Fibroblast of lung (primary cell): ENCODE data around the gene CABLES1. TPM values are rescaled to one million over a fixed set of nuclear protein-coding genes. Genes with fewer than 3 reads are reported as not detected.

ENCODE experiments used
- DNase-seq, 2 donors: peaks; one replicate each; pipeline versions ENCODE4 v3.0.0 to v3.0.0-alpha.2; 2010; ENCODE audit warnings: low read depth in 2 of 2
- H2AFZ ChIP-seq: 2 replicates; pipeline ENCODE4 v1.5.1; 2012; ENCODE audit warnings: low read length, control low read depth, inconsistent platforms
- H3K27ac ChIP-seq: 2 replicates; pipeline ENCODE4 v1.5.1; 2011; ENCODE audit warnings: low read length, control low read depth; ENCODE audit not compliant: insufficient read depth
- H3K27me3 ChIP-seq: 2 replicates; pipeline ENCODE4 v1.5.1; 2011; ENCODE audit warnings: mild to moderate bottlenecking, low read length; ENCODE audit not compliant: control insufficient read depth, insufficient read depth
- H3K36me3 ChIP-seq: 2 replicates; pipeline ENCODE4 v1.5.1; 2011; ENCODE audit warnings: low read length; ENCODE audit not compliant: control insufficient read depth, insufficient read depth
- H3K4me1 ChIP-seq: 2 replicates; pipeline ENCODE4 v1.5.1; 2011; ENCODE audit warnings: low read length; ENCODE audit not compliant: control insufficient read depth, insufficient read depth; ENCODE audit errors: extremely low read depth
- H3K4me2 ChIP-seq: 2 replicates; pipeline ENCODE4 v1.5.1; 2011; ENCODE audit warnings: low read length, control low read depth; ENCODE audit not compliant: insufficient read depth; ENCODE audit errors: extremely low read depth
- H3K4me3 ChIP-seq, 4 experiments: fragments of 200-600 bp in 1 of 4; sonication (generic) in 1 of 4; replicated peaks in 1 of 4; 2 replicates each; pipeline ENCODE4 v1.5.1; 2011 to 2016; ENCODE audit warnings: low read length in 4 of 4, low read depth in 3 of 4, mild to moderate bottlenecking in 3 of 4, control low read depth in 2 of 4, inconsistent platforms in 1 of 4, mixed read lengths in 1 of 4; ENCODE audit not compliant: insufficient read depth in 1 of 4; ENCODE audit errors: control extremely low read depth in 1 of 4
- H3K79me2 ChIP-seq: 2 replicates; pipeline ENCODE4 v1.5.1; 2012; ENCODE audit warnings: mild to moderate bottlenecking, low read length, inconsistent platforms; ENCODE audit not compliant: control insufficient read depth, insufficient read depth
- H3K9ac ChIP-seq: 2 replicates; pipeline ENCODE4 v1.5.1; 2011; ENCODE audit warnings: mild to moderate bottlenecking, low read length, control low read depth; ENCODE audit not compliant: insufficient read depth
- H3K9me3 ChIP-seq: 2 replicates; pipeline ENCODE4 v1.5.1; 2012; ENCODE audit warnings: low read depth, low read length; ENCODE audit not compliant: control insufficient read depth, insufficient read depth
- H4K20me1 ChIP-seq: 2 replicates; pipeline ENCODE4 v1.5.1; 2011; ENCODE audit warnings: low read length; ENCODE audit not compliant: control insufficient read depth, insufficient read depth; ENCODE audit errors: extremely low read depth
- EZH2 ChIP-seq: IDR thresholded peaks from 2 replicates; pipeline ENCODE4 v1.5.1; 2012; ENCODE audit warnings: low read length, control low read depth, mild to moderate bottlenecking; ENCODE audit errors: missing control alignments
- polyA plus RNA-seq, 2 donors: library from polyadenylated mRNA; depleted of rRNA in 1 of 2; stranded (reverse) in 1 of 2; unstranded in 1 of 2; fragments of >200 nt; gene quantifications; 2 replicates each; pipeline ENCODE4 v1.2.1, GENCODE V29; 2011 to 2012; ENCODE audit warnings: missing spikeins in 1 of 2
- total RNA-seq: library from RNA; depleted of rRNA; stranded (reverse); fragments of >200 nt; gene quantifications from 2 replicates; pipeline ENCODE4 v1.2.1, GENCODE V29; 2014
- TF ChIP-seq, protein P1 (sequence below), 2 donors: IDR thresholded peaks in 1 of 2; conservative IDR thresholded peaks in 1 of 2; 1 replicate in 1 of 2; 2 replicates in 1 of 2; pipeline ENCODE4 v1.5.1; 2011 to 2012; ENCODE audit warnings: low read length in 2 of 2, control low read depth in 1 of 2, inconsistent platforms in 1 of 2, low read depth in 1 of 2, mild to moderate bottlenecking in 1 of 2

CABLES1 gene
- total and polyA plus RNA-seq, 2 donors (not counting 1 experiment from before 2014, with no cell fraction given): 5.1 to 11.4 TPM

DNA sequence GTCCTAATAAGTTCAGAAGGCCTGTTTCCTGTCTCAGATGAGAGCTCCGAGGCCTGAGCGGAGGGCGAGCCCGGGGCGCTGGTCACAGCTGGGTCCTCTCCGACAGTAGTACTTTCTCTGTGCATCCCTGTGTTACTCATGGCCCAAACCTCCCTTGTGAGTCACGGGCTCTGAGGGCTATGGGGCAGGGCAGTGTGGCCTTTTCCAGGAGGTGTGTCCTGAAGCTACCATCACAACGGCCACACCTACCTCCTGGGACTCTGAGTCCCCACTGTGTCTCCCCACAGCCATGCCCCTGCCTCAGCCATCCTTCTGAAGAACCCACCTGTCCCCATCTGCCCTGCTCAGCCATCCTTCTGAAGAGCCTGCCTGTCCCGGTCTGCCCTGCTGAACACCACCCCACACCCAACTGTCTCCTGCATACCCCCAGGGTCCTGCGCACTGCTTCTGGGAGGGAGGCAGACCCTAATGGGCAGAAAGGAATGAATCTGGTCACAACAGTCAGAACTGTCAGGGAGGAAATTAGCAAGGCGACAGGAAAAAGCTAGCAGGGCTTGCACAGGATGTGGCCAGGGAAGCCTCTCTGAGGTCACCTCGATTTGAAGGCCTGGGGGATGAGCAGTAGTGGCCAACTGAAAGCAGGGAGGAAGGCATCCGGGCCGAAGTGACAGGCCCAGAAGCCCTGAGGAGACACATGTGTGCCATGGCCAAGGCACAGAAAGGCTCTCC is 172.4 kb downstream of the CABLES1 start:
- no peak overlapping the region for H3K4me2 ChIP-seq
- peak; percentile 59 to 84 for DNase-seq
- H3K9ac ChIP-seq: no peak overlapping the region

More for the DNA sequence above, 172.4 kb downstream of the CABLES1 start:
- Histone ChIP-seq H3K79me2 (no peaks in the 10 kb centered on the region), H3K36me3 (no peaks in the 10 kb centered on the region), H3K4me3 (no peak overlapping the region), H4K20me1 (no peaks in the 10 kb centered on the region), H3K27ac (no peak overlapping the region), H3K4me1 (peaks cover 16% of the 10 kb centered on the region), H3K27me3 (no peaks in the 10 kb centered on the region), H3K9me3 (no peaks in the 10 kb centered on the region), H2AFZ (no peak overlapping the region)
- TF ChIP-seq, protein P1, sequence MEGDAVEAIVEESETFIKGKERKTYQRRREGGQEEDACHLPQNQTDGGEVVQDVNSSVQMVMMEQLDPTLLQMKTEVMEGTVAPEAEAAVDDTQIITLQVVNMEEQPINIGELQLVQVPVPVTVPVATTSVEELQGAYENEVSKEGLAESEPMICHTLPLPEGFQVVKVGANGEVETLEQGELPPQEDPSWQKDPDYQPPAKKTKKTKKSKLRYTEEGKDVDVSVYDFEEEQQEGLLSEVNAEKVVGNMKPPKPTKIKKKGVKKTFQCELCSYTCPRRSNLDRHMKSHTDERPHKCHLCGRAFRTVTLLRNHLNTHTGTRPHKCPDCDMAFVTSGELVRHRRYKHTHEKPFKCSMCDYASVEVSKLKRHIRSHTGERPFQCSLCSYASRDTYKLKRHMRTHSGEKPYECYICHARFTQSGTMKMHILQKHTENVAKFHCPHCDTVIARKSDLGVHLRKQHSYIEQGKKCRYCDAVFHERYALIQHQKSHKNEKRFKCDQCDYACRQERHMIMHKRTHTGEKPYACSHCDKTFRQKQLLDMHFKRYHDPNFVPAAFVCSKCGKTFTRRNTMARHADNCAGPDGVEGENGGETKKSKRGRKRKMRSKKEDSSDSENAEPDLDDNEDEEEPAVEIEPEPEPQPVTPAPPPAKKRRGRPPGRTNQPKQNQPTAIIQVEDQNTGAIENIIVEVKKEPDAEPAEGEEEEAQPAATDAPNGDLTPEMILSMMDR (conservative IDR thresholded peaks at IDR 0.05 in 1 of 2, IDR thresholded peaks at IDR 0.05 in 1 of 2; ENCODE audit: low read depth in 1 of 2, low read length in 2 of 2): no peak
- no peak for TF ChIP-seq EZH2

Other genes starting within 250 kb of the CABLES1 start
- gene RBBP8, start 202.2 kb upstream of the CABLES1 start, total RNA-seq: 21.0 and 27.5 TPM in 2 replicates
- 17.8 and 32.0 TPM in 2 replicates for gene RBBP8, start 202.2 kb upstream of the CABLES1 start, polyA plus RNA-seq